ENCODE results near the gene SYNE2. TPM values are rescaled to one million over a fixed set of nuclear protein-coding genes. Genes with fewer than 3 reads are reported as not detected.

SYNE2 gene
- total and polyA plus RNA-seq, 2 donors from 2014 or later, result 65.9 to 461 TPM

DNA sequence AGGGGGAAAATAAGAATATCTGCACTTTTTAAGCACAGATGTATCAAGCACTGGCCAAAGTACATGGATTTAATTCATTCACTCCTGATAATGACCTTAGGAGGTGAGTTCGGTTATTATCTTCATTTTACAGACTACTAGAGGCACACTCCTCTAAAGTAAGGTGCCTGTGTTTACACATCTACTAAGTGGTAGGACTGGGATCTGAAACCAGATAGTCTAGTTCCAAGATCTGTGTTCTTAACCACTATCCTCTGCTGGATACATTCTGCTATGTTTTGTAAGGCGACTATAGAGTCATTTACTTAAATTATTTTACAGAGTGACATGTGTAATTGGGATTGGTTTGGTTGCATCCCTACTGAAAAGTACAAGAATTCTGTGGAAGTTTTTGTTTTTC lies 266.1 kb downstream of the SYNE2 start:
- Histone ChIP-seq H3K4me3 (ENCODE audit: low read length in 3 of 3) (no peak overlapping the region), H3K9ac (ENCODE audit: low read length in 3 of 3) (no peak overlapping the region), H3K4me1 (ENCODE audit: control insufficient read depth in 2 of 3, insufficient read depth in 2 of 3, low read depth in 1 of 3, low read length in 3 of 3) (peaks cover 0 to 2% (median under 1%) of the 10 kb centered on the region in 3 donors), H3K27me3 (ENCODE audit: control insufficient read depth, insufficient read depth, low read length) (no peaks in the 10 kb centered on the region), H3K9me3 (ENCODE audit: control insufficient read depth in 2 of 3, insufficient read depth in 1 of 3, low read length in 3 of 3) (no peaks in the 10 kb centered on the region), H3K27ac (ENCODE audit: low read depth in 2 of 2, low read length in 2 of 2) (no peak overlapping the region), H3K36me3 (ENCODE audit: control insufficient read depth in 2 of 3, insufficient read depth in 3 of 3, low read length in 3 of 3) (peaks cover 5 to 44% (median 22%) of the 10 kb centered on the region in 3 donors)
- intact Hi-C loops (cut with DNase I), result no loop called here
- DNase-seq (no peak), FAIRE-seq (no peak)
- TF ChIP-seq, protein P1, sequence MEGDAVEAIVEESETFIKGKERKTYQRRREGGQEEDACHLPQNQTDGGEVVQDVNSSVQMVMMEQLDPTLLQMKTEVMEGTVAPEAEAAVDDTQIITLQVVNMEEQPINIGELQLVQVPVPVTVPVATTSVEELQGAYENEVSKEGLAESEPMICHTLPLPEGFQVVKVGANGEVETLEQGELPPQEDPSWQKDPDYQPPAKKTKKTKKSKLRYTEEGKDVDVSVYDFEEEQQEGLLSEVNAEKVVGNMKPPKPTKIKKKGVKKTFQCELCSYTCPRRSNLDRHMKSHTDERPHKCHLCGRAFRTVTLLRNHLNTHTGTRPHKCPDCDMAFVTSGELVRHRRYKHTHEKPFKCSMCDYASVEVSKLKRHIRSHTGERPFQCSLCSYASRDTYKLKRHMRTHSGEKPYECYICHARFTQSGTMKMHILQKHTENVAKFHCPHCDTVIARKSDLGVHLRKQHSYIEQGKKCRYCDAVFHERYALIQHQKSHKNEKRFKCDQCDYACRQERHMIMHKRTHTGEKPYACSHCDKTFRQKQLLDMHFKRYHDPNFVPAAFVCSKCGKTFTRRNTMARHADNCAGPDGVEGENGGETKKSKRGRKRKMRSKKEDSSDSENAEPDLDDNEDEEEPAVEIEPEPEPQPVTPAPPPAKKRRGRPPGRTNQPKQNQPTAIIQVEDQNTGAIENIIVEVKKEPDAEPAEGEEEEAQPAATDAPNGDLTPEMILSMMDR (IDR thresholded peaks at IDR 0.05; ENCODE audit: borderline replicate concordance, extremely low read depth, insufficient read depth), result no peak

DNA sequence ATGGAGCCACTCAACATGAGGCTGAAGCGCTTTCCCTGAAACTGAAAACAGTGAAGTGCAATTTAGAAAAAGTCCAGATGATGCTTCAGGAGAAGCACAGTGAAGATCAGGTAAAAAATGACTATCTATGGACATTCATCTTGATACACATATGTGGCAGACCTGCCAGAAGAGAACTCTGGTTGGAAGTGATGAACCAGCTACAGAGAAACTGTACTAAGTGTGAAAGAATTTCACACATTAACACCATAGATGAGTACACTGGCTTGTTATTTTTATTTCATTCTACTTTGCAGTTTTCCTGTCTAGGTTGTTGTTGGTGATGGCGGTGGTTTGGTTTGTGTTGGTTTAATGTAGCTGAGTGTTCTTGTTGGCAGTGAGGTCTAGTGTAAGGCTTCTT lies 266.7 kb downstream of the SYNE2 start:
- DNase-seq, result no peak
- H3K36me3 ChIP-seq (ENCODE audit: control insufficient read depth in 2 of 3, insufficient read depth in 3 of 3, low read length in 3 of 3), result peaks cover 5 to 39% (median 19%) of the 10 kb centered on the region in 3 donors
- no peaks in the 10 kb centered on the region for H3K9me3 ChIP-seq (ENCODE audit: control insufficient read depth in 2 of 3, insufficient read depth in 1 of 3, low read length in 3 of 3)
- H3K27ac ChIP-seq (ENCODE audit: low read depth in 2 of 2, low read length in 2 of 2), result no peak overlapping the region
- no peak overlapping the region for H3K4me3 ChIP-seq (ENCODE audit: low read length in 3 of 3)
- FAIRE-seq, result no peak
- H3K4me1 ChIP-seq (ENCODE audit: control insufficient read depth in 2 of 3, insufficient read depth in 2 of 3, low read depth in 1 of 3, low read length in 3 of 3), result peaks cover 0 to 2% (median 0%) of the 10 kb centered on the region in 3 donors
- TF ChIP-seq, protein P1 (IDR thresholded peaks at IDR 0.05; ENCODE audit: borderline replicate concordance, extremely low read depth, insufficient read depth), result no peak
- no peaks in the 10 kb centered on the region for H3K27me3 ChIP-seq (ENCODE audit: control insufficient read depth, insufficient read depth, low read length)
- intact Hi-C loops (cut with DNase I), result no loop called here
- no peak overlapping the region for H3K9ac ChIP-seq (ENCODE audit: low read length in 3 of 3)

DNA sequence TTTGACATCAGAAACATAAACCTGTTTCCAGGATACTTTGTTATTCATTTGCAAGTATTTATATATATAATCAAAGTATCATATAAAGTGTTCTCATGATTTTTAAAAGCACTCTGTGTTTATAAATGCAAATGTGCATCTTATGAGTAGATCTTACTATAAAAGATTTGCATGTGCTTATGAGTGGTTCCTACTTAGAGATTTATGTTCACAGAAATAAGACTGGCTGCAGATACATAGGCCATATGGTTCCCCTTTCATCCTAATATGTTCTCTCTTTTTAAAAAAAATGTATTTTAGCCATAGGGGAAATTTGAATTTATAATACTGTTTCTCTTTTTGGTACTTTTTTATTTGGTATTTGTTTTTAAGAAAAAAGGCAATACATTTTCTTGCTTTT lies 267.2 kb downstream of the SYNE2 start:
- Histone ChIP-seq H3K9me3 (ENCODE audit: control insufficient read depth in 2 of 3, insufficient read depth in 1 of 3, low read length in 3 of 3) (no peaks in the 10 kb centered on the region), H3K9ac (ENCODE audit: low read length in 3 of 3) (no peak overlapping the region), H3K4me1 (ENCODE audit: control insufficient read depth in 2 of 3, insufficient read depth in 2 of 3, low read depth in 1 of 3, low read length in 3 of 3) (peaks cover 0 to 2% (median 0%) of the 10 kb centered on the region in 3 donors), H3K27ac (ENCODE audit: low read depth in 2 of 2, low read length in 2 of 2) (no peak overlapping the region), H3K4me3 (ENCODE audit: low read length in 3 of 3) (no peak overlapping the region), H3K36me3 (ENCODE audit: control insufficient read depth in 2 of 3, insufficient read depth in 3 of 3, low read length in 3 of 3) (peaks cover 5 to 36% (median 16%) of the 10 kb centered on the region in 3 donors), H3K27me3 (ENCODE audit: control insufficient read depth, insufficient read depth, low read length) (no peaks in the 10 kb centered on the region)
- intact Hi-C loops (cut with DNase I), result no loop called here
- no peak for DNase-seq
- no peak for FAIRE-seq
- TF ChIP-seq, protein P1 (IDR thresholded peaks at IDR 0.05; ENCODE audit: borderline replicate concordance, extremely low read depth, insufficient read depth), result no peak

Measured in kidney (tissue), 14 donors.